ENCODE measurements around the gene AASS.

The AASS gene

GRCh38 chr7:122070062-122070461, 74.0 kb downstream of the AASS start:
- no peak overlapping the region for H3K9ac ChIP-seq (ENCODE audit: low read depth, low read length)
- H3K4me1 ChIP-seq (ENCODE audit: insufficient read depth, low read length) = no peaks in the 10 kb centered on the region
- H3K27ac ChIP-seq (ENCODE audit: low read length) = no peak overlapping the region
- H3K36me3 ChIP-seq (ENCODE audit: insufficient read depth, low read depth, low read length) = peaks cover 17% of the 10 kb centered on the region
- H3K27me3 ChIP-seq (ENCODE audit: insufficient read depth, low read length) = no peaks in the 10 kb centered on the region
- H3K9me3 ChIP-seq (ENCODE audit: insufficient read depth, low read depth, low read length) = no peaks in the 10 kb centered on the region
- H3K4me3 ChIP-seq (ENCODE audit: low read length) = no peak overlapping the region

- H3K9me3 ChIP-seq (ENCODE audit: insufficient read depth, low read depth, low read length) = no peaks in the 10 kb centered on the region
- no peak overlapping the region for H3K9ac ChIP-seq (ENCODE audit: low read depth, low read length)
- H3K36me3 ChIP-seq (ENCODE audit: insufficient read depth, low read depth, low read length) = peaks cover 9% of the 10 kb centered on the region
- no peak overlapping the region for H3K4me3 ChIP-seq (ENCODE audit: low read length)
- H3K27ac ChIP-seq (ENCODE audit: low read length) = no peak overlapping the region
- H3K27me3 ChIP-seq (ENCODE audit: insufficient read depth, low read length) = no peaks in the 10 kb centered on the region
- no peaks in the 10 kb centered on the region for H3K4me1 ChIP-seq (ENCODE audit: insufficient read depth, low read length)
Measured at GRCh38 chr7:122068999-122069398, 75.0 kb downstream of the AASS start.

- Histone ChIP-seq H3K27ac (ENCODE audit: low read length) (no peak overlapping the region), H3K36me3 (ENCODE audit: insufficient read depth, low read depth, low read length) (peaks cover 9% of the 10 kb centered on the region; the same call in 1 of the 2 replicates), H3K9ac (ENCODE audit: low read depth, low read length) (no peak overlapping the region), H3K4me3 (ENCODE audit: low read length) (no peak overlapping the region), H3K27me3 (ENCODE audit: insufficient read depth, low read length) (no peaks in the 10 kb centered on the region), H3K9me3 (ENCODE audit: insufficient read depth, low read depth, low read length) (no peaks in the 10 kb centered on the region), H3K4me1 (ENCODE audit: insufficient read depth, low read length) (no peaks in the 10 kb centered on the region)
Measured at GRCh38 chr7:122068046-122068445, 76.0 kb downstream of the AASS start.

- Histone ChIP-seq H3K9me3 (ENCODE audit: insufficient read depth, low read depth, low read length) (no peaks in the 10 kb centered on the region), H3K27ac (ENCODE audit: low read length) (no peak overlapping the region), H3K4me3 (ENCODE audit: low read length) (no peak overlapping the region), H3K9ac (ENCODE audit: low read depth, low read length) (no peak overlapping the region), H3K36me3 (ENCODE audit: insufficient read depth, low read depth, low read length) (peaks cover 19% of the 10 kb centered on the region; the same call in 1 of the 2 replicates), H3K27me3 (ENCODE audit: insufficient read depth, low read length) (no peaks in the 10 kb centered on the region), H3K4me1 (ENCODE audit: insufficient read depth, low read length) (no peaks in the 10 kb centered on the region)
Measured at GRCh38 chr7:122067077-122067476, 77.0 kb downstream of the AASS start.

- H3K9me3 ChIP-seq (ENCODE audit: insufficient read depth, low read depth, low read length) = no peaks in the 10 kb centered on the region
- no peak overlapping the region for H3K4me3 ChIP-seq (ENCODE audit: low read length)
- no peaks in the 10 kb centered on the region for H3K27me3 ChIP-seq (ENCODE audit: insufficient read depth, low read length)
- no peak overlapping the region for H3K27ac ChIP-seq (ENCODE audit: low read length)
- H3K9ac ChIP-seq (ENCODE audit: low read depth, low read length) = no peak overlapping the region
- H3K4me1 ChIP-seq (ENCODE audit: insufficient read depth, low read length) = no peaks in the 10 kb centered on the region
- peaks cover 40% of the 10 kb centered on the region for H3K36me3 ChIP-seq (ENCODE audit: insufficient read depth, low read depth, low read length)
Measured at GRCh38 chr7:122064971-122065370, 79.1 kb downstream of the AASS start.

GRCh38 chr7:122063146-122063545, 80.9 kb downstream of the AASS start:
- no peak overlapping the region for H3K27ac ChIP-seq (ENCODE audit: low read length)
- H3K9me3 ChIP-seq (ENCODE audit: insufficient read depth, low read depth, low read length) = no peaks in the 10 kb centered on the region
- peaks cover 12% of the 10 kb centered on the region; the same call in 1 of the 2 replicates for H3K4me1 ChIP-seq (ENCODE audit: insufficient read depth, low read length)
- no peaks in the 10 kb centered on the region for H3K27me3 ChIP-seq (ENCODE audit: insufficient read depth, low read length)
- H3K9ac ChIP-seq (ENCODE audit: low read depth, low read length) = no peak overlapping the region
- H3K36me3 ChIP-seq (ENCODE audit: insufficient read depth, low read depth, low read length) = peaks cover 58% of the 10 kb centered on the region
- H3K4me3 ChIP-seq (ENCODE audit: low read length) = no peak overlapping the region

- Histone ChIP-seq H3K4me1 (ENCODE audit: insufficient read depth, low read length) (peaks cover 17% of the 10 kb centered on the region; the same call in 1 of the 2 replicates), H3K4me3 (ENCODE audit: low read length) (no peak overlapping the region), H3K9ac (ENCODE audit: low read depth, low read length) (no peak overlapping the region), H3K36me3 (ENCODE audit: insufficient read depth, low read depth, low read length) (peaks cover 86% of the 10 kb centered on the region), H3K27me3 (ENCODE audit: insufficient read depth, low read length) (no peaks in the 10 kb centered on the region), H3K27ac (ENCODE audit: low read length) (no peak overlapping the region), H3K9me3 (ENCODE audit: insufficient read depth, low read depth, low read length) (no peaks in the 10 kb centered on the region)
Measured at GRCh38 chr7:122059542-122059941, 84.5 kb downstream of the AASS start.

GRCh38 chr7:122056977-122057376, 87.1 kb downstream of the AASS start:
- H3K36me3 ChIP-seq (ENCODE audit: insufficient read depth, low read depth, low read length) = peaks cover 92% of the 10 kb centered on the region
- H3K9ac ChIP-seq (ENCODE audit: low read depth, low read length) = no peak overlapping the region
- H3K27me3 ChIP-seq (ENCODE audit: insufficient read depth, low read length) = no peaks in the 10 kb centered on the region
- H3K27ac ChIP-seq (ENCODE audit: low read length) = no peak overlapping the region
- H3K9me3 ChIP-seq (ENCODE audit: insufficient read depth, low read depth, low read length) = no peaks in the 10 kb centered on the region
- peaks cover 17% of the 10 kb centered on the region; the same call in 1 of the 2 replicates for H3K4me1 ChIP-seq (ENCODE audit: insufficient read depth, low read length)
- no peak overlapping the region for H3K4me3 ChIP-seq (ENCODE audit: low read length)

- no peaks in the 10 kb centered on the region for H3K9me3 ChIP-seq (ENCODE audit: insufficient read depth, low read depth, low read length)
- peaks cover 17% of the 10 kb centered on the region; the same call in 1 of the 2 replicates for H3K4me1 ChIP-seq (ENCODE audit: insufficient read depth, low read length)
- no peak overlapping the region for H3K27ac ChIP-seq (ENCODE audit: low read length)
- no peaks in the 10 kb centered on the region for H3K27me3 ChIP-seq (ENCODE audit: insufficient read depth, low read length)
- no peak overlapping the region for H3K4me3 ChIP-seq (ENCODE audit: low read length)
- no peak overlapping the region for H3K9ac ChIP-seq (ENCODE audit: low read depth, low read length)
- H3K36me3 ChIP-seq (ENCODE audit: insufficient read depth, low read depth, low read length) = peaks cover 89% of the 10 kb centered on the region
Measured at GRCh38 chr7:122055073-122055472, 89.0 kb downstream of the AASS start.

- Histone ChIP-seq H3K4me1 (ENCODE audit: insufficient read depth, low read length) (peaks cover 13% of the 10 kb centered on the region; the same call in 1 of the 2 replicates), H3K36me3 (ENCODE audit: insufficient read depth, low read depth, low read length) (peaks cover 89% of the 10 kb centered on the region), H3K4me3 (ENCODE audit: low read length) (no peak overlapping the region), H3K9ac (ENCODE audit: low read depth, low read length) (no peak overlapping the region), H3K9me3 (ENCODE audit: insufficient read depth, low read depth, low read length) (no peaks in the 10 kb centered on the region), H3K27ac (ENCODE audit: low read length) (no peak overlapping the region), H3K27me3 (ENCODE audit: insufficient read depth, low read length) (no peaks in the 10 kb centered on the region)
Measured at GRCh38 chr7:122054393-122054792, 89.7 kb downstream of the AASS start.

- Histone ChIP-seq H3K27me3 (ENCODE audit: insufficient read depth, low read length) (no peaks in the 10 kb centered on the region), H3K27ac (ENCODE audit: low read length) (no peak overlapping the region), H3K4me1 (ENCODE audit: insufficient read depth, low read length) (no peaks in the 10 kb centered on the region), H3K36me3 (ENCODE audit: insufficient read depth, low read depth, low read length) (peaks cover 96% of the 10 kb centered on the region), H3K4me3 (ENCODE audit: low read length) (no peak overlapping the region), H3K9ac (ENCODE audit: low read depth, low read length) (no peak overlapping the region), H3K9me3 (ENCODE audit: insufficient read depth, low read depth, low read length) (no peaks in the 10 kb centered on the region)
Measured at GRCh38 chr7:122046402-122046801, 97.6 kb downstream of the AASS start.

- Histone ChIP-seq H3K9me3 (ENCODE audit: insufficient read depth, low read depth, low read length) (no peaks in the 10 kb centered on the region), H3K27ac (ENCODE audit: low read length) (no peak overlapping the region), H3K4me1 (ENCODE audit: insufficient read depth, low read length) (no peaks in the 10 kb centered on the region), H3K27me3 (ENCODE audit: insufficient read depth, low read length) (no peaks in the 10 kb centered on the region), H3K9ac (ENCODE audit: low read depth, low read length) (no peak overlapping the region), H3K4me3 (ENCODE audit: low read length) (no peak overlapping the region), H3K36me3 (ENCODE audit: insufficient read depth, low read depth, low read length) (peaks cover 98% of the 10 kb centered on the region)
Measured at GRCh38 chr7:122040147-122040546, 103.9 kb downstream of the AASS start.
